GM21447 (cell line): ENCODE data around the gene TMEM37.

ENCODE experiments used
- ATAC-seq: cut with Tn5 transposase; IDR thresholded peaks from one replicate; pipeline ENCODE4 v1.9.1; 2021; ENCODE audit not compliant: unreplicated experiment

TMEM37 gene

GRCh38 chr2:119451336-119452050 lies 19.8 kb downstream of the TMEM37 start:
- no peak for ATAC-seq

GRCh38 chr2:119453972-119454593 lies 22.4 kb downstream of the TMEM37 start:
- no peak for ATAC-seq

GRCh38 chr2:119455066-119455718 lies 23.5 kb downstream of the TMEM37 start:
- ATAC-seq = no peak

- no peak for ATAC-seq
Measured at GRCh38 chr2:119460076-119460475, 28.4 kb downstream of the TMEM37 start.

- ATAC-seq = no peak
Measured at GRCh38 chr2:119461811-119462210, 30.2 kb downstream of the TMEM37 start.

- ATAC-seq = no peak
Measured at GRCh38 chr2:119462574-119462973, 30.9 kb downstream of the TMEM37 start.

- no peak for ATAC-seq
Measured at GRCh38 chr2:119463136-119463535, 31.5 kb downstream of the TMEM37 start.

- no peak for ATAC-seq
Measured at GRCh38 chr2:119463990-119464389, 32.3 kb downstream of the TMEM37 start.

- ATAC-seq = no peak
Measured at GRCh38 chr2:119464981-119465380, 33.3 kb downstream of the TMEM37 start.

GRCh38 chr2:119465687-119466086 lies 34.0 kb downstream of the TMEM37 start:
- ATAC-seq = no peak

- ATAC-seq = no peak
Measured at GRCh38 chr2:119466373-119466772, 34.7 kb downstream of the TMEM37 start.

- ATAC-seq = peak; percentile 55
Measured at GRCh38 chr2:119468154-119468955, 36.7 kb downstream of the TMEM37 start.

GRCh38 chr2:119469131-119469530 lies 37.5 kb downstream of the TMEM37 start:
- ATAC-seq = no peak

GRCh38 chr2:119469661-119470297 lies 38.1 kb downstream of the TMEM37 start:
- no peak for ATAC-seq

GRCh38 chr2:119472749-119473148 lies 41.1 kb downstream of the TMEM37 start:
- ATAC-seq = no peak

GRCh38 chr2:119473621-119474370 lies 42.1 kb downstream of the TMEM37 start:
- ATAC-seq = no peak

- ATAC-seq = no peak
Measured at GRCh38 chr2:119474371-119475224, 42.9 kb downstream of the TMEM37 start.

- no peak for ATAC-seq
Measured at GRCh38 chr2:119475225-119475856, 43.7 kb downstream of the TMEM37 start.

- ATAC-seq = no peak
Measured at GRCh38 chr2:119475857-119476244, 44.2 kb downstream of the TMEM37 start.
